Measurements from ENCODE around the gene EXT2. TPM values are rescaled to one million over a fixed set of nuclear protein-coding genes. Genes with fewer than 3 reads are reported as not detected.

Gene EXT2
- total RNA-seq (2014; rRNA removed; shearing (Covaris generic)) (127 and 209 TPM in 2 replicates), polyA plus RNA-seq (2016; fragmentation: Nextera tagmentation; extraction: Ambion mirVana) (99.8 and 104 TPM in 2 replicates)

GRCh38 chr11:44095506-44096359 is at the start of gene EXT2:
TSS of gene EXT2 (plus strand) at chr11:44095678. CDS start at chr11:44107713, 12,035 bp downstream.
- Histone ChIP-seq H3K79me2 (ENCODE audit: insufficient read depth) (peaks cover 41% of the 10 kb centered on the region), H3K4me2 (ENCODE audit: unreplicated experiment) (peak within 1 kb of the TSS; percentile 83), H3K9me2 (ENCODE audit: insufficient read depth) (no peaks in the 10 kb centered on the region), H3K4me3 (peak within 1 kb of the TSS; percentile 86), H3K27ac (peak within 1 kb of the TSS; percentile 22), H3F3A (ENCODE audit: insufficient read depth) (peaks cover 8% of the 10 kb centered on the region; the same call in 1 of the 2 replicates), H3K36me3 (ENCODE audit: low read depth) (no peaks in the 10 kb centered on the region), H3K9ac (peak within 1 kb of the TSS; percentile 79), H3K27me3 (replicated peaks; ENCODE audit: insufficient read depth) (no peaks in the 10 kb centered on the region), H3K4me1 (ENCODE audit: insufficient read depth) (no peaks in the 10 kb centered on the region; the same call in 1 of the 2 replicates), H3K9me3 (ENCODE audit: low read depth) (no peaks in the 10 kb centered on the region), H4K20me1 (ENCODE audit: insufficient read depth) (no peaks in the 10 kb centered on the region), H2AFZ (peak within 1 kb of the TSS; percentile 72)
- peak; percentile 91 for DNase-seq
- no peak for TF ChIP-seq EZH2 (IDR thresholded peaks at IDR 0.05; ENCODE audit: insufficient read depth, poor library complexity, severe bottlenecking)
- no peak for TF ChIP-seq EZH2phosphoT487 (IDR thresholded peaks at IDR 0.05; ENCODE audit: insufficient read depth, low read depth)
- WGBS, 2 experiments (ENCODE audit: low coverage in 1 of 2, low lambda C conversion rate in 2 of 2, missing lambda C conversion rate in 2 of 2): 1% methylated on average over 60 to 74 of the region's 83 CpGs
- in situ Hi-C loops (cut with MboI): no loop called here

GRCh38 chr11:44046182-44046581 is 49.3 kb upstream of the EXT2 start:
- Histone ChIP-seq H3K27ac (no peak overlapping the region), H3K36me3 (ENCODE audit: low read depth) (no peaks in the 10 kb centered on the region), H3F3A (ENCODE audit: insufficient read depth) (no peaks in the 10 kb centered on the region), H4K20me1 (ENCODE audit: insufficient read depth) (no peaks in the 10 kb centered on the region), H3K4me2 (ENCODE audit: unreplicated experiment) (no peak overlapping the region), H2AFZ (no peak overlapping the region), H3K9ac (no peak overlapping the region), H3K4me1 (ENCODE audit: insufficient read depth) (no peaks in the 10 kb centered on the region), H3K27me3 (replicated peaks; ENCODE audit: insufficient read depth) (0 out of 2 replicates have a peak, but pooled peaks cover 3% of the 10 kb centered on the region), H3K79me2 (ENCODE audit: insufficient read depth) (no peaks in the 10 kb centered on the region), H3K9me2 (ENCODE audit: insufficient read depth) (no peaks in the 10 kb centered on the region), H3K4me3 (no peak overlapping the region), H3K9me3 (ENCODE audit: low read depth) (no peaks in the 10 kb centered on the region)
- TF ChIP-seq EZH2phosphoT487 (IDR thresholded peaks at IDR 0.05; ENCODE audit: insufficient read depth, low read depth): no peak
- TF ChIP-seq EZH2 (IDR thresholded peaks at IDR 0.05; ENCODE audit: insufficient read depth, poor library complexity, severe bottlenecking): no peak
- in situ Hi-C loops (cut with MboI): no loop called here
- WGBS, 2 experiments (ENCODE audit: low coverage in 1 of 2, low lambda C conversion rate in 2 of 2, missing lambda C conversion rate in 2 of 2): 52 to 60% methylated on average over 2 of the region's 2 CpGs
- DNase-seq: no peak

- no peak for TF ChIP-seq EZH2 (IDR thresholded peaks at IDR 0.05; ENCODE audit: insufficient read depth, poor library complexity, severe bottlenecking)
- TF ChIP-seq EZH2phosphoT487 (IDR thresholded peaks at IDR 0.05; ENCODE audit: insufficient read depth, low read depth): no peak
- H3K9me2 ChIP-seq (ENCODE audit: insufficient read depth): no peaks in the 10 kb centered on the region
- no peaks in the 10 kb centered on the region for H4K20me1 ChIP-seq (ENCODE audit: insufficient read depth)
- no peak overlapping the region for H3K9ac ChIP-seq
- H3K36me3 ChIP-seq (ENCODE audit: low read depth): no peaks in the 10 kb centered on the region
- 0 out of 2 replicates have a peak, but pooled peaks cover 3% of the 10 kb centered on the region for H3K27me3 ChIP-seq (replicated peaks; ENCODE audit: insufficient read depth)
- H3K4me1 ChIP-seq (ENCODE audit: insufficient read depth): no peaks in the 10 kb centered on the region
- no peaks in the 10 kb centered on the region for H3F3A ChIP-seq (ENCODE audit: insufficient read depth)
- no peak overlapping the region for H3K4me2 ChIP-seq (ENCODE audit: unreplicated experiment)
- H3K27ac ChIP-seq: no peak overlapping the region
- no peak overlapping the region for H3K4me3 ChIP-seq
- H3K79me2 ChIP-seq (ENCODE audit: insufficient read depth): no peaks in the 10 kb centered on the region
- DNase-seq: no peak
- WGBS, 2 experiments (ENCODE audit: low coverage in 1 of 2, low lambda C conversion rate in 2 of 2, missing lambda C conversion rate in 2 of 2): 42 to 45% methylated on average over 2 of the region's 2 CpGs
- no peak overlapping the region for H2AFZ ChIP-seq
- in situ Hi-C loops (cut with MboI): no loop called here
- H3K9me3 ChIP-seq (ENCODE audit: low read depth): no peaks in the 10 kb centered on the region
These were observed 48.2 kb upstream of the EXT2 start for GRCh38 chr11:44047298-44047697.

- Histone ChIP-seq H3K27me3 (replicated peaks; ENCODE audit: insufficient read depth) (0 out of 2 replicates have a peak, but pooled peaks cover 3% of the 10 kb centered on the region), H3K27ac (no peak within 1 kb of the TSS), H2AFZ (no peak within 1 kb of the TSS), H3K4me2 (ENCODE audit: unreplicated experiment) (no peak within 1 kb of the TSS), H3K9me3 (ENCODE audit: low read depth) (no peaks in the 10 kb centered on the region), H3K36me3 (ENCODE audit: low read depth) (no peaks in the 10 kb centered on the region), H3K4me3 (no peak within 1 kb of the TSS), H3K9ac (no peak within 1 kb of the TSS), H3K4me1 (ENCODE audit: insufficient read depth) (no peaks in the 10 kb centered on the region), H4K20me1 (ENCODE audit: insufficient read depth) (no peaks in the 10 kb centered on the region), H3F3A (ENCODE audit: insufficient read depth) (no peaks in the 10 kb centered on the region), H3K79me2 (ENCODE audit: insufficient read depth) (no peaks in the 10 kb centered on the region), H3K9me2 (ENCODE audit: insufficient read depth) (no peaks in the 10 kb centered on the region)
- in situ Hi-C loops (cut with MboI): no loop called here
- WGBS, 2 experiments (ENCODE audit: low coverage in 1 of 2, low lambda C conversion rate in 2 of 2, missing lambda C conversion rate in 2 of 2): 68 to 69% methylated on average over 12 of the region's 12 CpGs
- peak; percentile 50 for DNase-seq
- TF ChIP-seq EZH2phosphoT487 (IDR thresholded peaks at IDR 0.05; ENCODE audit: insufficient read depth, low read depth): no peak
- no peak for TF ChIP-seq EZH2 (IDR thresholded peaks at IDR 0.05; ENCODE audit: insufficient read depth, poor library complexity, severe bottlenecking)
These were observed 47.5 kb upstream of the EXT2 start, which contains the start of gene ACCSL for GRCh38 chr11:44047931-44048431. TSS of gene ACCSL (plus strand) at chr11:44047981. CDS start at chr11:44048037, 56 bp downstream.
